Neuronal stem cell (in vitro differentiated cells): Measurements from ENCODE around the gene SLC17A4.

Source experiments
- DNase-seq: peaks from one replicate; pipeline ENCODE4 v3.0.0-alpha.2; 2013; ENCODE audit warnings: low spot score
- H2AFZ ChIP-seq: one replicate; pipeline ENCODE4 v1.6.1; 2013; ENCODE audit warnings: mild to moderate bottlenecking, low read length, inconsistent platforms
- H2AK5ac ChIP-seq: 2 replicates; pipeline ENCODE4 v1.6.1; 2013; ENCODE audit warnings: low read depth, mild to moderate bottlenecking, inconsistent platforms, low read length, moderate library complexity, mixed read lengths
- H2BK120ac ChIP-seq: 2 replicates; pipeline ENCODE4 v1.6.1; 2013; ENCODE audit warnings: low read depth, mild to moderate bottlenecking, inconsistent platforms, low read length, moderate library complexity, mixed read lengths
- H2BK12ac ChIP-seq: one replicate; pipeline ENCODE4 v1.6.1; 2013; ENCODE audit warnings: low read length, inconsistent platforms
- H2BK15ac ChIP-seq: 2 replicates; pipeline ENCODE4 v1.6.1; 2013; ENCODE audit warnings: mild to moderate bottlenecking, low read length, inconsistent platforms, mixed read lengths
- H2BK5ac ChIP-seq: one replicate; pipeline ENCODE4 v1.6.1; 2013; ENCODE audit warnings: inconsistent platforms, mild to moderate bottlenecking, low read length, moderate library complexity
- H3K14ac ChIP-seq: one replicate; pipeline ENCODE4 v1.6.1; 2013; ENCODE audit warnings: low read length, inconsistent platforms
- H3K18ac ChIP-seq: 2 replicates; pipeline ENCODE4 v1.6.1; 2013; ENCODE audit warnings: low read length, inconsistent platforms
- H3K23ac ChIP-seq: 2 replicates; pipeline ENCODE4 v1.6.1; 2013; ENCODE audit warnings: low read depth, mild to moderate bottlenecking, mixed read lengths, low read length, inconsistent platforms; ENCODE audit not compliant: poor library complexity
- H3K27ac ChIP-seq: replicated peaks from 3 replicates; pipeline ENCODE4 v1.5.1; 2013; ENCODE audit warnings: low read length, inconsistent platforms
- H3K27me3 ChIP-seq, 3 experiments: 2 replicates each; pipeline ENCODE4 v1.6.1; 2013; ENCODE audit warnings: low read length in 3 of 3, mild to moderate bottlenecking in 2 of 3, inconsistent platforms in 1 of 3, low read depth in 1 of 3, mixed read lengths in 1 of 3, moderate library complexity in 1 of 3; ENCODE audit not compliant: control insufficient read depth in 3 of 3, insufficient read depth in 3 of 3
- H3K36me3 ChIP-seq, 2 donors: replicated peaks in 1 of 2; 2 replicates each; pipeline ENCODE4 v1.6.1; 2013; ENCODE audit warnings: low read length in 2 of 2; ENCODE audit not compliant: control insufficient read depth in 2 of 2, insufficient read depth in 2 of 2
- H3K4ac ChIP-seq: 2 replicates; pipeline ENCODE4 v1.6.1; 2013; ENCODE audit warnings: inconsistent platforms, mild to moderate bottlenecking, low read length, moderate library complexity
- H3K4me1 ChIP-seq, 2 donors: 1 replicate in 1 of 2; 2 replicates in 1 of 2; pipeline ENCODE4 v1.6.1; 2013; ENCODE audit warnings: low read length in 2 of 2, low read depth in 1 of 2; ENCODE audit not compliant: control insufficient read depth in 2 of 2, insufficient read depth in 1 of 2
- H3K4me2 ChIP-seq: one replicate; pipeline ENCODE4 v1.6.1; 2013; ENCODE audit warnings: mild to moderate bottlenecking, low read length, inconsistent platforms; ENCODE audit not compliant: insufficient read depth, poor library complexity, severe bottlenecking
- H3K4me3 ChIP-seq, 2 donors: 2 replicates each; pipeline ENCODE4 v1.5.1; 2013; ENCODE audit warnings: low read length in 2 of 2, mild to moderate bottlenecking in 2 of 2, inconsistent platforms in 1 of 2, moderate library complexity in 1 of 2
- H3K79me1 ChIP-seq: one replicate; pipeline ENCODE4 v1.6.1; 2013; ENCODE audit warnings: low read depth, mild to moderate bottlenecking, inconsistent platforms, low read length, moderate library complexity
- H3K9ac ChIP-seq: one replicate; pipeline ENCODE4 v1.6.1; 2013; ENCODE audit warnings: mild to moderate bottlenecking, low read depth, low read length, inconsistent platforms; ENCODE audit not compliant: poor library complexity
- H3K9me3 ChIP-seq, 2 donors: replicated peaks in 1 of 2; 2 replicates each; pipeline versions ENCODE3 to v1.6.1; 2013; ENCODE audit warnings: low read length in 2 of 2, mild to moderate bottlenecking in 2 of 2, inconsistent platforms in 1 of 2, low read depth in 1 of 2, mixed read lengths in 1 of 2, moderate library complexity in 1 of 2; ENCODE audit not compliant: control insufficient read depth in 2 of 2, insufficient read depth in 1 of 2
- H4K8ac ChIP-seq: one replicate; pipeline ENCODE4 v1.6.1; 2013; ENCODE audit warnings: low read depth, mild to moderate bottlenecking, inconsistent platforms, low read length, moderate library complexity
- H4K91ac ChIP-seq: one replicate; pipeline ENCODE4 v1.6.1; 2013; ENCODE audit warnings: low read length, low read depth, mild to moderate bottlenecking, inconsistent platforms; ENCODE audit not compliant: poor library complexity
- WGBS, 2 donors: extraction: QIAGEN DNeasy Blood & Tissue Kit; methylation state at CpG; one replicate each; pipeline ENCODE4 v1.1.7; 2013; ENCODE audit warnings: missing lambda C conversion rate in 2 of 2, mixed read lengths in 1 of 2; ENCODE audit not compliant: insufficient read length in 2 of 2, insufficient replicate concordance in 1 of 2; ENCODE audit errors: extremely low coverage in 2 of 2; 5-methylcytosine and 5-hydroxymethylcytosine counted together

Gene SLC17A4

DNA sequence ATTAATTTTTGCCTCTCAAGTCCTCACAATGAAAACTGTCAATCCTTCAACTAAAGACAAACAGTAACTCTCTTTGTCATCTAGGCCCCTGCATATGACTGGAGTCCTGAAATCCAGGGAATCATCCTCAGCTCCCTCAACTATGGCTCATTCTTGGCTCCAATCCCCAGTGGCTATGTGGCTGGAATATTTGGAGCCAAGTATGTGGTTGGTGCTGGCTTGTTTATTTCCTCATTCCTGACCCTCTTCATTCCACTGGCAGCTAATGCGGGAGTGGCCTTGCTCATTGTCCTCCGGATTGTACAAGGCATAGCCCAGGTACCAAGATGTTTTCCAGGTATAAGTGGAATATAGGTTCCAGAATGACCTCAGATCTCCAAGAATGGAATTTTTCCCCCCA lies 15.4 kb downstream of the SLC17A4 start:
- Histone ChIP-seq H3K9ac (no peak overlapping the region), H3K27me3 (no peaks in the 10 kb centered on the region), H3K4ac (no peak overlapping the region), H3K23ac (no peak overlapping the region), H2BK5ac (no peak overlapping the region), H3K9me3 (no peaks in the 10 kb centered on the region), H2AK5ac (no peak overlapping the region), H3K18ac (no peak overlapping the region), H3K4me3 (no peak overlapping the region), H3K27ac (no peak overlapping the region), H3K79me1 (no peaks in the 10 kb centered on the region), H2BK120ac (no peak overlapping the region), H3K36me3 (no peaks in the 10 kb centered on the region), H4K8ac (no peak overlapping the region), H3K4me2 (no peak overlapping the region), H2BK12ac (no peak overlapping the region), H4K91ac (no peak overlapping the region), H3K4me1 (no peaks in the 10 kb centered on the region), H2BK15ac (no peak overlapping the region), H3K14ac (no peak overlapping the region), H2AFZ (no peak overlapping the region)
- no CpG with 5 or more reads among the region's 2 CpGs for WGBS, 2 donors
- no peak for DNase-seq

GRCh38 chr6:25774120-25774715 lies 19.7 kb downstream of the SLC17A4 start:
- no peak overlapping the region for H4K91ac ChIP-seq
- H3K18ac ChIP-seq = no peak overlapping the region
- no peak overlapping the region for H2BK12ac ChIP-seq
- peaks cover 0 to 1% of the 10 kb centered on the region in 2 donors for H3K4me1 ChIP-seq
- H3K27ac ChIP-seq = no peak overlapping the region
- H3K4ac ChIP-seq = no peak overlapping the region
- no peak overlapping the region for H4K8ac ChIP-seq
- no peak overlapping the region for H3K14ac ChIP-seq
- no peak overlapping the region for H3K23ac ChIP-seq
- H3K9me3 ChIP-seq = no peaks in the 10 kb centered on the region
- no peak for DNase-seq
- no peak overlapping the region for H3K4me3 ChIP-seq
- H2BK120ac ChIP-seq = no peak overlapping the region
- H3K79me1 ChIP-seq = no peaks in the 10 kb centered on the region
- no peak overlapping the region for H3K4me2 ChIP-seq
- H2AK5ac ChIP-seq = no peak overlapping the region
- H3K36me3 ChIP-seq = no peaks in the 10 kb centered on the region
- H3K27me3 ChIP-seq = peaks cover 0 to 2% (median 0%) of the 10 kb centered on the region in 3 experiments
- H2BK5ac ChIP-seq = no peak overlapping the region
- H2AFZ ChIP-seq = no peak overlapping the region
- no peak overlapping the region for H3K9ac ChIP-seq
- no peak overlapping the region for H2BK15ac ChIP-seq
- WGBS, 2 donors = no CpG with 5 or more reads among the region's 2 CpGs

DNA sequence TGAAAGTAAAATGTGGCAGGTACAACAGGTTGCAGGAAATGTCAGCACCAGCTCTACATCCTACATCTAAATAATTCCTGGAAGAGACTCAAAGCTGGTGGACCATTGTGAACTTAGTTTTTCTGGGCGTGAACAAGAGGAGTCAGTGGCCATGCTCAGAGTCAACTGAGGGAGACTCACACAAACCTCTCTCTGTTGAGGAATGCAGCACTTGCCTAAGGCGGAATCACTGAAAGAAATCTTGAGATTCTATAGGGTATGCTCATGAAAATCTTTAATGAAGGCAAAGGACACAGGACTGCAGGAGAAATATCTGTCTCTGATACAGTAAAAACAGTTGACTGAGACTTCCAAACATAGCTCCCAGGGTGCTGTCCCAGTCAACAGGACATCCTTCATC lies 22.5 kb downstream of the SLC17A4 start:
- H3K9ac ChIP-seq = no peak overlapping the region
- no peak overlapping the region for H2AK5ac ChIP-seq
- H3K36me3 ChIP-seq = no peaks in the 10 kb centered on the region
- no peaks in the 10 kb centered on the region for H3K79me1 ChIP-seq
- WGBS, 2 donors = no CpG with 5 or more reads among the region's 2 CpGs
- no peak overlapping the region for H2BK5ac ChIP-seq
- peaks cover 0 to 2% (median 0%) of the 10 kb centered on the region in 3 experiments for H3K27me3 ChIP-seq
- no peak overlapping the region for H3K14ac ChIP-seq
- no peak overlapping the region for H2BK12ac ChIP-seq
- no peak overlapping the region for H4K8ac ChIP-seq
- no peak overlapping the region for H3K4me2 ChIP-seq
- no peak overlapping the region for H4K91ac ChIP-seq
- no peak for DNase-seq
- H3K18ac ChIP-seq = no peak overlapping the region
- H3K4ac ChIP-seq = no peak overlapping the region
- H2AFZ ChIP-seq = no peak overlapping the region
- H3K9me3 ChIP-seq = no peaks in the 10 kb centered on the region
- peaks cover 0 to 1% of the 10 kb centered on the region in 2 donors for H3K4me1 ChIP-seq
- H2BK15ac ChIP-seq = no peak overlapping the region
- H3K4me3 ChIP-seq = no peak overlapping the region
- H3K23ac ChIP-seq = no peak overlapping the region
- no peak overlapping the region for H2BK120ac ChIP-seq
- H3K27ac ChIP-seq = no peak overlapping the region

DNA sequence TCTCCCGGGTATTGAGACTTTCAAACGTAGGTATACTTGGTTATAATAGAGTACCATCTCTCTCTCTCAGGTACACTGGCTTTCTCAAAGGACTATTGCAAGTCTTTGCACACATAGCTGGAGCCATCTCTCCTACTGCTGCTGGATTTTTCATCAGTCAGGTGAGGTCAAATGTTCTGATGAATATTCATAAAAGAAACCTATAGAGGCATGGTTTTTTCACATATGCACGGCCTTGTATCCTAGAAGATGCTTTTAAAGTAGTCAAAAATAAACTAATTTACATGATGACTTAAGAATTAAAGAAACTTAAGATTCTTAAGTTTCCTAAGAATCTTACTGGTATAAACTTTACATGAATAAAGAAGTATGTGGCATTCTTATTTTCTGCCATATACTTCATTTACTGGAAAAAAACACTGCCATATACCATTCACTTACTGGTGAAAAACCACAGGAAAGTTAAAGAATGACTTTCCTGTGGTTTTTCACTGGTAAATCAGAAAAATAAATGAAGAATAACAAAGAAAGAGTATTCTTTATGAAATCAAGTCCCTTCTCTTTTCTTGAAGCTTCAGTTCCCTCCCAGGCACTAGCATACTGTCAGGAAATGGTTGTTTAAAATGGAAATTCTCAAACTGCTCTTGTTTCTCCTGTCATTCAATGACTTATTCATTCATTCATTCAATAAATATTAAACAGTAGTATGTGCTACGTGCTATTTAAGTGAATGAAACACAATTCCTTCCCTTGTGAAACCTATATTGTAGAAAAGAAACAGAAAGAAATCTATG lies 23.5 kb downstream of the SLC17A4 start:
- Histone ChIP-seq H3K27ac (no peak overlapping the region), H2BK120ac (no peak overlapping the region), H3K79me1 (no peaks in the 10 kb centered on the region), H4K91ac (no peak overlapping the region), H3K4me3 (no peak overlapping the region), H3K23ac (no peak overlapping the region), H4K8ac (no peak overlapping the region), H2AFZ (no peak overlapping the region), H3K9me3 (no peaks in the 10 kb centered on the region), H3K9ac (no peak overlapping the region), H3K4me2 (no peak overlapping the region), H2AK5ac (no peak overlapping the region), H3K27me3 (peaks cover 0 to 2% (median 0%) of the 10 kb centered on the region in 3 experiments), H3K4me1 (peaks cover 0 to 1% of the 10 kb centered on the region in 2 donors), H3K36me3 (no peaks in the 10 kb centered on the region), H3K18ac (no peak overlapping the region), H3K14ac (no peak overlapping the region), H3K4ac (no peak overlapping the region), H2BK5ac (no peak overlapping the region), H2BK12ac (no peak overlapping the region), H2BK15ac (no peak overlapping the region)
- WGBS, 2 donors = no CpG with 5 or more reads among the region's 4 CpGs
- DNase-seq = no peak
